KOPT-K1 (cell line): ENCODE results near the gene RHBDL1.

Source experiments
- H3K27ac ChIP-seq: fragments of 200-600 bp; sonication (generic); 2 replicates; pipeline ENCODE4 v1.5.1; 2016; ENCODE audit warnings: antibody characterized with exemption, mild to moderate bottlenecking, low read depth, low read length; ENCODE audit not compliant: poor library complexity, severe bottlenecking
- H3K36me3 ChIP-seq: fragments of 200-600 bp; sonication (generic); 2 replicates; pipeline ENCODE4 v1.5.1; 2017; ENCODE audit warnings: antibody characterized with exemption, mild to moderate bottlenecking, low read length, moderate library complexity; ENCODE audit not compliant: insufficient read depth
- H3K9me3 ChIP-seq: fragments of 200-600 bp; sonication (generic); 2 replicates; pipeline ENCODE4 v1.5.1; 2017; ENCODE audit warnings: antibody characterized with exemption, low read length, mild to moderate bottlenecking; ENCODE audit not compliant: insufficient read depth, poor library complexity, severe bottlenecking

Gene RHBDL1

DNA sequence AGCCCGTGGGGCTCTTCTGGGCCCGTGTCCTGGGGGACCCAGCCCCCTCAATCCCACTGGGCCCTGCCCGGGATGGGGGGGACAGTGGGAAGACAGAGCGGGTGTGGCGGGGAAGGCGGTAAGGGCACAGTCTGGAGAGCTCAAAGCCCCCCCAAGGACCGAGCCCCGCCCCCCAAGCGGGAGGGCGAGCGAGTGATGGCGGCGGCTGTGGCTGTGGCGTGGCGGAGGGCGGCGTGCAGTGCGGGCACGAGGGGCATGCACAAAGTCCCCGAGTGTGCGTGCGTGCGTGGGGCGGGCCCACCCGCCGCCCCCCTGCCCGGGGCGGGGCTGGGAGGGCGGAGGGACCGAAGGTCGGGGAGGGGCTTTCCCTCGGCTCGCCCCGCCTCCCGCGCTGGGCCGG is 18.3 kb downstream of the RHBDL1 start:
- no peak overlapping the region for H3K27ac ChIP-seq
- no peaks in the 10 kb centered on the region for H3K9me3 ChIP-seq
- H3K36me3 ChIP-seq: no peaks in the 10 kb centered on the region

DNA sequence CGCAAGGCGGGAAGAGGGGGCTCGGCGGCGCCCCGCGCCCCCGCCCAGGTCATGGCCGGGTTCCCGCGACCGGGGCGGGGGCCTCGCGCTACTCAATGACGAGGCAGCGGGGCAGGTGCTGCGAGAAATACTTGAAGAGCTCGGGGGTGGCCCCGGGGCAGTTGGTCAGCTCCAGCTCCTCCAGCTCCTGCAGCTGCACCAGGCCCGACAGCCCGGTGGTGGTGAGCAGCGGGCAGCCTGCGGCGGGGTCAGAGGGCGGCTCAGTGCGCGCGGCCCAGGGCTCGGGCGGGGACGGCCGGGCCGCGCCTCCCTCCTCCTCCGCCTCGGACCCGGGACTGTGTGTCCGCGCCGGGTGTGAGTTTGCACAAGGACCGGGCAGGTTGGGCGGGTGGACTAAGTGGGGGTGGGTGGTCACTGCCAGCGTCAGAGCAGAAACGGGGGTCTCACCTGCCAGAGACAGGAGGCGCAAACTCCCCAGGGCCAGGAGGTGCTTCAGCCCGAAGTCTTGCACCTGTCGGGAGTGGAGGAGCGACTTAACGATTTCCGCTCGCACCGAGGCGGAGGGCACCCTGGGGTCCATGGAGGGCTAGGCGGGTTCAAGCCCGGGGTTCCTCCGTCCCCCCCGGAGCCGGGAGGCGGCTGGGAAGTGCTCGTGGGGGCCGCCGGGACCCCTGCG is 18.9 kb downstream of the RHBDL1 start:
- H3K27ac ChIP-seq: no peak overlapping the region
- no peaks in the 10 kb centered on the region for H3K36me3 ChIP-seq
- no peaks in the 10 kb centered on the region for H3K9me3 ChIP-seq

DNA sequence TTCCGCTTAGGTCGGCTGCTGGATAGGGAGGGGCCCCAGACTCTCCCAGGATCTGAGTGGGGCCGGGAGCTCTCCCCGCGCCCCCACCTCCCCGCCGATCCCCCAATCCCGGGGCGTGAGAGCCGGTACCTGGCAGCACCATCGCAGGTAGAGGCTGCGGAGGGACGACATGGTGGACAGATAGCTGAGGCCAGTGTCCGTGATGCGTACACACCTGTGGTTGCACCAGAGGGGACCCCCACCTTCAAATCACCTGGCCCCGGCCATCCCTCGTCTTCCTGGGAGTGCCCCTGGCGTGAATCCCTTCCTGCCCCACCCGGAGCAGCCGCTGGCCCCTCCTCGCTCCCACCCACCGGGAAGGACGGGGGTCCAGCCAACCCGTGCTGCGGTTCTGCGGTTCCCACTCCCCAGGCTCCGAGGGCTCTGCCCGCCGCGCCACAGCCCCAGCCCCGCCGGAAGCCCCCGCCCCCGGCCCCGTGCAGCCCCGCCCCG is 19.4 kb downstream of the RHBDL1 start:
- Histone ChIP-seq H3K36me3 (no peaks in the 10 kb centered on the region), H3K27ac (no peak overlapping the region), H3K9me3 (no peaks in the 10 kb centered on the region)

GRCh38 chr16:695355-696089 is 20.1 kb downstream of the RHBDL1 start:
- Histone ChIP-seq H3K36me3 (no peaks in the 10 kb centered on the region), H3K27ac (no peak overlapping the region)

GRCh38 chr16:698911-699671 is 23.6 kb downstream of the RHBDL1 start:
- H3K9me3 ChIP-seq: no peaks in the 10 kb centered on the region
- H3K27ac ChIP-seq: no peak overlapping the region
- no peaks in the 10 kb centered on the region for H3K36me3 ChIP-seq

More at GRCh38 chr16:695355-696089, 20.1 kb downstream of the RHBDL1 start:
- H3K9me3 ChIP-seq: no peaks in the 10 kb centered on the region

DNA sequence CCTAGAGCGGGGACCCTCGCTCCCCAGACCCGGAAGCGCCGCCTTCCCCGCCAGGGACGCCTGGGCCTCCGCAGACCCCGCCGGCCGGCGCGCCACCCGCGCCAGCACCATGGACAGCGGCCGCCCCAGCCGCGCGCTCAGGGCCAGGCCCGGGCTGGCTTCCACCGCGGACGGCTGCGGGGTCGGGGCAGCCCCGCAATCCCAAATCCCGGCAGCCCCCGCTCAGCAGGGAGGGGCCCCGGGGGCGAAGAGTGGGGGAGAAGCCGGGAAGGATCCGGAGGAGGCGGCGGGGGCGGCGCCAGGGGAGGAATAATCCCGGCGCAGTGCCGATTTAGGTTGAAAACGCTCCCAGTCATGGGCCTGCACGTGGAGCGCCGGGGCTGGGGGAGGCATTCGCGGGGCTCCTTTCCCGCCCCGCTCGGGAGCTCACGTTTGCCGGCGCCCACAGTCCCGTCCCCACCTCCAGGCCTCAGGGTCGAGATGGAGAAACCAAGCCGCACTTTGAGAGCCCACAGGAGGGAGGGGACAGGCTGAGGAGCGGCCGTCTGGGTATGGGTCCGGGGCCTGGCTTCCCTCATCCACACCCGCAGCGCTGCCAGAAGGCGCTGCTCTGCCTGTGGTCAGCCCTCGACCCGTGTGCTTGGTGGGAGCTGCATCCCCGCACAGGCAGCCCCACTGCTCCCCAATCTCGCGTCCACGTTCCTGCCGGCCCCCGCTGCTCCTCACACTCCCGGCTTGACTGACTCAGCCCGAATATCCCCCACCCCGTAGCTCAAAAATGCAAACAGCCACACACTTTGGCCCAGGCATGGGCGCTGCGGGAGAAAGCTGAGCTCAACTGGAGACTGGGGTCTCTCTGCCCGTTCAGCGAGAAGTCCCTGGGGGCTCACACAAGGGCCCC is 25.5 kb downstream of the RHBDL1 start:
- Histone ChIP-seq H3K36me3 (no peaks in the 10 kb centered on the region), H3K27ac (no peak overlapping the region), H3K9me3 (no peaks in the 10 kb centered on the region)

GRCh38 chr16:702341-702740 is 26.9 kb downstream of the RHBDL1 start:
- no peak overlapping the region for H3K27ac ChIP-seq
- no peaks in the 10 kb centered on the region for H3K36me3 ChIP-seq
- H3K9me3 ChIP-seq: no peaks in the 10 kb centered on the region

- no peaks in the 10 kb centered on the region for H3K36me3 ChIP-seq
- no peaks in the 10 kb centered on the region for H3K9me3 ChIP-seq
Observed at GRCh38 chr16:703406-703805, 27.9 kb downstream of the RHBDL1 start.

DNA sequence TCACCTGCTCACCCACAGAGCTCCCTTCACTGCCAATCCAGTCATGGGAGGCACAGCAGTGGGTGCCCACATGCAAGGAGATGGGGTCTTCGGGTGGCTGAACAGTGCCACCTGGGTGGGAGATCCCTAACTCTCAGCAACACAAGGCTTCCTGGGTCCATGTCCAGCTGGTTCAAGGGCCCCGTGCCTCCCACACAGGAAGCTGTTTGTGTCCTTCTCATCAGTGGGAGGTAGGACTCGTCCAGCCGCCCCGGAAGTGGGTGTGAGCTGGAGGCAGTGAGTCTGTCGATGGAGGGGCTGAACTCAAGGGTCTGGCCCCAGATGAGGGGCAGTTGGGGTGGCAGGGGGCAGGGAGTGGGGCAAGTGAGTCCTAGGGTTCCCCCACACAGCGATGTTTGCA is 28.6 kb downstream of the RHBDL1 start:
- H3K27ac ChIP-seq: no peak overlapping the region
- no peaks in the 10 kb centered on the region for H3K9me3 ChIP-seq
- no peaks in the 10 kb centered on the region for H3K36me3 ChIP-seq

More at GRCh38 chr16:703406-703805, 27.9 kb downstream of the RHBDL1 start:
- no peak overlapping the region for H3K27ac ChIP-seq

DNA sequence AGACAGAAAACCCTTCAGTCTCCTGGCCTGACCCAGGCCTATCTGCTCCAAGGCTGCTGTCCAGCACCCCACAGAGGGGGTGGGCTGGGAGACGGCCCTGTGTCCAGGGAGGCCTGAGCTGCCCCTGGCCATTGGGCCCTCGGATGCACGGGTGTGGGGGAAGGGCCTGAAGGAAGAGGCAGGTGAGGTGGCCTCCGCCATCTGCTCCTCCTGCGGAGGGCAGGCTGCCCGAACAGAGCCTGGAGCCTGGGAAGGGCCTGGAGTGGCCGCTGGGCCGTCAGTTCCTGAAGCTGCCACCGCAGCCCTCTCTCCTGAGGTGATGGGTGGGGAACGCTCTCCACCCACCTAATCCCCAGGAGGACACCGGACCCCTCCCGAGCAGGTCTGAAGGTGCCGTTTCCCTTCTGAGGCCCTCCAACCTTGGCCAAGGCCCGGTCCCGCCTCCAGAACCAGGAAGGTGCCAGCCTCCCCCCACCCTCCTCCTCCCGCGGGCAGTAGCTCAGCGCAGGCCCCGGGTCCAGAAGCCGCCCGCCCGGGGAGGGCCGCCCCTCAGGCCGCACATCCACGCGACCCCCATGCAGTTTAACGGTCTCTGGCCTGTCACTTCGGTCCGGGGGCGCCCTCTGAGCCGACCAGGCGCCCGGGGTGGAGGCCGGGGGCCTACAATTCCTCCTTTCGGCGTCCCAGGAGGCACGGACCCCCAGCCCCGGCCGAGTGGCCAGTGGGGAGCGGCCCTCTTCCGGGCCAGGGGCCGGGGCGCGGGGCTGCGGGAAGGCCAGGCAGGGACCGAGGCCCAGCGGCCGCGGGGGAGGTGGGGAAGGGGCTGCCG is 29.3 kb downstream of the RHBDL1 start:
- Histone ChIP-seq H3K36me3 (no peaks in the 10 kb centered on the region), H3K9me3 (no peaks in the 10 kb centered on the region), H3K27ac (no peak overlapping the region)

DNA sequence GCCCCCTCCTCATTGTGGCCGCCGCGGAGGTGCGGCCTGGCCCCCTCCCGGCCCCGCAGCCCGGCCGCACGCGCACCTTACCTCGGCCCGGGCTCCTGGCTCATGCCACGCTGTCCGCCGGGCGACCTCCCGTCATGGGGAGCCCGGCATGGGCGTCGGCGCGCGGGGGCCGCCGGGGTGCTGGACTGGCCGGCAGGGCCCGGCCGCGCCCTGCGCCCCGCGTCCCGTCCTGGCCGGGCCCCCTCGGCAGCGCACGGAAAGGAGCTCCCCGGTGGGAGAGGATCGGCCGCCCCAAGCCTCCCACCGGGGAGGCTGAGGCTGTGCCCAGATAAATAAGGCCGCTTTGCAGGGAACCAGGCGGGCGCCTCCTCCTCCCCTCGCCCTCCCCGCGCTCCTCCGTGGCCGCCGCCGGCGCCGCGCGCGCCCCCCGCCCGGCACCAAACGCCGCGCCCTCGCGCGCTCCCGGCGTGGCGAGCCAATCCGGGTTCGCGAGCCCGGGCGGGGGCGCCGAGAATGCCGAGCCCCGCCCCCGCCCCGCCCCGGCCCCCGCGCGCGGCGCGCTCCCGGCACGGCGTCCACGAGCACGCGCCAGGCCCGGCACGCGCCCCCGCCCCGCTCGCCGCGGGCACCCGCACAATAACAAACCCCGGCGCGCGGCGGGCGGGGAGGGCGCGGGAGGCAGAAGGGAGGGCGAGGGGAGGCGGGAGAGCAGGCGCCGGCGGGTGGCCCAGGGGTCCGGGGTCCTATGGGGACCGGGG is 30.1 kb downstream of the RHBDL1 start, which contains the start of gene FBXL16:
TSS of gene FBXL16 (minus strand) at position 371 of the 758 bp plus-strand sequence. CDS start 8,396 bp downstream, outside the sequence.
- Histone ChIP-seq H3K9me3 (no peaks in the 10 kb centered on the region), H3K27ac (no peak within 1 kb of the TSS)

GRCh38 chr16:706189-707061 is 31.0 kb downstream of the RHBDL1 start:
- no peak overlapping the region for H3K27ac ChIP-seq
- H3K9me3 ChIP-seq: no peaks in the 10 kb centered on the region
- H3K36me3 ChIP-seq: no peaks in the 10 kb centered on the region

More for the DNA sequence above, 30.1 kb downstream of the RHBDL1 start, which contains the start of gene FBXL16:
- no peaks in the 10 kb centered on the region for H3K36me3 ChIP-seq
